HG03354 (cell line): Measurements from ENCODE around the gene IL12RB2.

ENCODE experiments used
- ATAC-seq: cut with Tn5 transposase; IDR thresholded peaks from one replicate; pipeline ENCODE4 v1.9.1; 2021; ENCODE audit warnings: mild to moderate bottlenecking; ENCODE audit not compliant: unreplicated experiment, poor library complexity, severe bottlenecking

Gene IL12RB2

DNA sequence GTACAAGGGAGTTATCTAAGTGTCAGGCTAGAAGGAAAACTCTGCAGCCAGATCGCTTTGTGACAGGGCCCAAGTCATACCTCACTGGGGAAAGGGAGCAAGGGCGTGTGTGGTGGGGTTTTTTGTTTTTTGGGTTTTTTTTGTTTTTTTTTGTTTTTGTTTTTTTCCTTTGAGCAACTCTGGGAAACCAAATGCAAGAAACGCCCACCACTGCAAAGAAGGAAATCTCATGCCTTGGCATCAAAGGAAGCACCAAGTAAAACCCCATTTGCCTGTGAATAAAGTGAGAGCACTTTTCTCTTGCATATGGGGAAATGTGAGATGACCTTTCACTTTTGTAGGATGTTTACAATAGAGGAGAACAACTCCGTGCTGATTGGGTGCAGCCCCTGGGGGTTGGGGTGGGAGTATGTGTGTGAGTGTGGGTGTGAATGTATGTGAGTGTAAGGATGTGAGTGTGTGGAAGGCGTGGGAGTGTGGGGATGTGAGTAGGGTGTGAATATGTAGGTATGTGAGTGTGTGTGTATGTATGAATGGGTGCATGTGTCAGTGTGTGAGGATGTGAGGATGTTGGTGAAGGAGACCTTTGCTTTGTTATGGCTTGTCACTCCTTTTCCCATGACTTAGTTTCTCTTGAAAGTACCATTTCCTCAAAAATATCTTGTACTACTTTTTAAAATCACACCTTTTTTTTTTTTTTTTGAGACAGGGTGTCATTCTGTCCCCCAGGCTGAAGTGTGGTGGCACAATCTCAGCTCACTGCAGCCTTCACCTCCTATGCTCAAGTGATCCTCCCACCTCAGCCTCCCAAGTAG is 34.6 kb downstream of the IL12RB2 start:
- ATAC-seq = no peak

DNA sequence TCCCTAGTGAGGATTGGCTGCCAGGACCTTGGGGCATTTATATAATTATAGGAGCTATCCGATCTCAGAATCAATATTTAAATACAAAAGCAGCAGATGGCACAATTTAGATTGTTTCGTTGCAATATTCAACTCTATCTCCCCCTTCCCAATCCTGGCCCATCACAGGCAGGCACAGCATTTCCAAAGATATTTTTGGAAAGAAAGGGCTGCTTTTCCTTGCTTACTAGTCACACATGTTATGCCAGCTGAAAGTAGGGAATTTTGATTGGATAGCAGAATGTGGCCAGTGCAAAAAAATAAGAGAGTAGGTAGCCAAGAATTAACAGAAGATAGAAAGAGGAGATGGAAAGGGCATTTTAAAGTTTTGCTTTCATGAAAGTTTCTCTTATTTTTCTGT is 37.9 kb downstream of the IL12RB2 start:
- ATAC-seq = no peak

DNA sequence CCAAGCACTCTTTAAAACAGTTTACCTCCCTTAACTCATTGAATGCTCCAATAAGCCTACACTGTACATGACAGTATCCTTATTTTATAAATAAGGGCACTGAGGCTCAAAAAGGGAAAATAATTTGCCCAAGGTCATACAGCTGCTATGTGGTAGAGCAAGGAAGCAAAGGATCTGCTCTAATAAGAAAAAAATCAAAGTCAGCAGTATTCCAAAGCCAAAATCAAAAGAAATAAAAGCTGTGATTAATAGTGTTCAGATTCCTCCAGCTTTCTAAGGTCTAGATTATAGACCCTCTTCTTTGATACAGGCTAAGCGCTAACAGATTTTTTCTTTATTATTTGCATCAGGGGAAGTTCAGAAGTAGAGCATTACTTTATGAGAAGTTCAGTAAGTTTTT is 39.3 kb downstream of the IL12RB2 start:
- no peak for ATAC-seq

DNA sequence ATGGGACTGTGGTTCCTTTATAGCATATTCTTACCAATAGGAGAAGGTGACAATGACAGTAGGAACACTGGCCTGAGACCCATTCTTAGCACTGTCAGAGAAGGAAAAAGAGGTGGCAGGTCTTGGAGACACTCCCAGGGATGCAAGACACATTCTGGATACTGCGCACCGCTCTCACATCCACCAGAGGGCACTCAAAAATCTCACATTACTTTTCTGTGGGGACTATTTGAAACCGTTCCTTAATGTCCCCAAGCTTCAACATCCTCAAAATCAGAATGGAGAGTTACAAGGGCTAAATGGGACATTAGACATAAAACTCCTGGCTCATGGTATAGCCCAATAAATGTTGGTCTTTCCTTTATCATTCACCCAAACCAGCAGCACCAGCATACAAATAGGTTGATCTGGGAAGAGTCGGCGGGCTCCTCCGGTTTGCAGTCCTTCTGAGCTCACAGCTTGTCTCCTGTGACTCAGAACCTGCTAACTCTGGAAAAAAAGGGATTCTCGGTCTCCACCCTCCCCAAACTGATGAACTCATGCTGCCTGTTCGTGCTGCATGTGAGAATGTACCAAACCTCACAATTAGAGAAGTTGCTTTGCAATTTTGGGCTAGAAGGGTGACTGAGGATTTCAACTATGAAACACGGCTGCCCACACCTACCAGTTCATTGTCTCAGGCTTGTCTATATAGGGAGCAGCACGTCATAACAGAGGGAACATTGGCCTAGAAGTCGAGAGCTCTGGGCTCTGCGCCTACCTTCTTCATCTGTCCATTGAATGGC is 40.2 kb downstream of the IL12RB2 start:
- ATAC-seq = no peak

DNA sequence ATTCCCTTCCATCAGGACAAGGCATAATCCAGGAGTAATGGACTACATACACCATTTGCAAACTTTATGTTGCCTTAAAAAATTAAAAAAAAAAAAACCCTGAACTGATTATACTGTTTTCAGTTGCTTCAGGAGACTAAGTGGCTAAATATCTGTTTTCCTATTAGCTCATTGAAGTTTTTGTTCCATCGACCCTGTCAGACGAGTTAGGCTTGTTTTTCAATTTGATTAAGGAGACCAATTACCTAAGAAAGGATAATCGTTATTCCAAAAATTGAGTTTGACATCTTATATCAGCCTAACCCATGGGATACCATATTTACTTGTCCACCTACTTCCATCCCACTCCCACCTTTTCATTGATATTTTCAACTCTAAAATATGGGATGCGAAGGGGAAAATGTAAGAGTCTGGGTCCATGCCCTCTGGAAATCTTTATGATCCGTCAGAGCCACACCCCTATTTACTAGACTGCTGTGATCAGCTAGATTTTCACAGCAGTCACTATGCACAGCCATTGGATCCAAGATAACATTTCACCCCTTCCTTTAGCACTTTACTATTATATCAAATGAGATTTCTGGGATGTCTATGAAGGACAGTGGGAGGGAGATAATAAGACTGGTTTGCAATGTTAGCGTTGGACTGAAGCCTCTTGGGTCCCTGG is 41.0 kb downstream of the IL12RB2 start:
- no peak for ATAC-seq

DNA sequence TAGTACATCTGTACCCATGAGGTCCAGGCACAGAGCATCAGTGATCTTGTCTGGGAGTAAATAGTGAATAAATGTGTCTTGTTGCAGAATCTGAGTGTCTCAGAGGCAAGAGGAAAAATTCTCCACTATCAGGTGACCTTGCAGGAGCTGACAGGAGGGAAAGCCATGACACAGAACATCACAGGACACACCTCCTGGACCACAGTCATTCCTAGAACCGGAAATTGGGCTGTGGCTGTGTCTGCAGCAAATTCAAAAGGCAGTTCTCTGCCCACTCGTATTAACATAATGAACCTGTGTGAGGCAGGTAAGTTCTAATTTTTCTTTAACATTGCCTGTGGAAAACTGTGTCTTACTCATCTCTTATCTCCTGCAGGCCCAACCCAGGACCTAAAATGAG is 43.1 kb downstream of the IL12RB2 start:
- peak; percentile 81 for ATAC-seq

DNA sequence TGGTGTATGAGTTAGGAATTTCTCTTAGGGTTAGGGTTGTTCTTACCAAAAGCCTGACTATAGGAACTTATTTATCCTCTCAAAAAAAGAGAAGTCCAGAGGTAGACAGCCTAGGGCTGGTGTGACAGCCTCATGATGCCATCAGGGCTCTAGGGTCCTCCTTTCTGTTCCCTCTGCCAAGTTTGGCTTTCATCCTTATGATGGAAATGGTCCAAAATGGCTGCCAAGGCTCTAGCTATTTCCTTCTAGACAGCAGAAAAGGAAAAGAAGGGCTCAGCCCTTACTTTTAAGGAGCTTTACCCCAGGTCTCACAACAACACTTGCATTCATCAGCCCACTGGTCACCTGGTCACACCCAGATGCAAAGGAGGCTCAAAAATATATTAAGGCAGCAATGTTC is 44.5 kb downstream of the IL12RB2 start:
- ATAC-seq = no peak

DNA sequence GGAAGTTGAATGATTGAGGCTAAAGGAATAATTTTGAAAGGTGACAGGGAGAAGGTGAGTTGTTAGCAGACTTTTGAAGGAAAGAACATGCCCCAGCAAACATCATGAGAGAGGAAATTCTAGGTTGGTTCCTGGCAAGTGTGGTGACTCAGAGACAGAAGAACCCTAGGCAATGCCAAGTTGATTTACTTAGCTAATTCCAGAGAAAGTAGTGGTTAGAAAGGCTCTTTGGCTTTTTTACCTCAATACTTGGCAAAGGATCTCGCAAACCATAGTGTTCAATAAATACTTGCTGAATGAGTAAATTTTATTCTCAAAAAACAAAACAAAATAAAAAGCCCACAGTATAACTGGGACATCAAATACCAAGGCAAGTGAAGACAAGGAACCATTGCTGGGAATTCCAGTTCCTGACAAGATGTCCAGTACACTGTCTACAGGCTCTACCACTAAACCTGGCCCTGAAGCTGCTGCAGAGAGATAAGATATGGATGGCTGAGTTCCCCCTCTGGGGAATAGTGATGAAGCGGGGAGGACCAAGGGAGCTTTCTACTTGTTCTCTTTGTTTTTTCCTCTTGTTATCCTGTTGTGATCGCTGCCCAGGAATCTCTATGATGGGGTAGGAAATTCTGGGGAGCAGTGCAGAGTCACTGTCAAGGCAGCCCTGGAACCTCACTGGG is 48.2 kb downstream of the IL12RB2 start:
- no peak for ATAC-seq

DNA sequence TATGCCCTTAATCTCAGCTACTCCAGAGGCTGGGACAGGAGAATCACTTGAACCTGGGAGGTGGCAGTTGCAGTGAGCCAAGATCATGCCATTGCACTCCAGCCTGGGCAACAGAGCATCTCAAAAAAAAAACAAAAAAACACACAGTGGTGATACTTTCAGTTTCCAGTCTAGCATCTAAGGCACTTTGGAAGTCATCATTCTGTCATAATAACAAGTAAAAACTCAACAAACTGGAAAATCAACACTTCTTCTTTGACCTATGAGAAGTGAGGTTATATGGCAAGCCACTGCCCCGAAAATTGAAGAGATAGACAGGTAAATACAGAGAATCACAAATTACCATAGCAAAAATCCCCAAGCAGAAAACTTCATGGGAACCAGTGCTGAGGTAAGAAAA is 51.9 kb downstream of the IL12RB2 start:
- no peak for ATAC-seq

DNA sequence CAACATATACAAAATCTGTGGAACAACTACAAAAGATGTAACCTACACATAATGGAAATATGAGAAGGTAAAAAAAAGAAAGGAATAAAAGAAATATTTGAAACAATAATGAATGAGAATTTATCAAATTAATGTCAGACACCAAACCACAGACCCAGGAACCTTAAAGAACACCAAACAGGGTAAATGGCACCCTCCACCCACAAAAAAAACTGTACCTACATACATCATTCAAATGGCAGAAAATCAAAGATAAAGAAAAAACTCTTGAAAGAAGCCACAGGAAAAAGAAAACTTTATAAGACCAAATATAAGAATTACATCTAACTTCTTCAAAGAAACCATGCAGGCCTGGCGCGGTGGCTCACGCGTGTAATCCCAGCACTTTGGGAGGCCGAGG is 54.0 kb downstream of the IL12RB2 start:
- ATAC-seq = no peak

DNA sequence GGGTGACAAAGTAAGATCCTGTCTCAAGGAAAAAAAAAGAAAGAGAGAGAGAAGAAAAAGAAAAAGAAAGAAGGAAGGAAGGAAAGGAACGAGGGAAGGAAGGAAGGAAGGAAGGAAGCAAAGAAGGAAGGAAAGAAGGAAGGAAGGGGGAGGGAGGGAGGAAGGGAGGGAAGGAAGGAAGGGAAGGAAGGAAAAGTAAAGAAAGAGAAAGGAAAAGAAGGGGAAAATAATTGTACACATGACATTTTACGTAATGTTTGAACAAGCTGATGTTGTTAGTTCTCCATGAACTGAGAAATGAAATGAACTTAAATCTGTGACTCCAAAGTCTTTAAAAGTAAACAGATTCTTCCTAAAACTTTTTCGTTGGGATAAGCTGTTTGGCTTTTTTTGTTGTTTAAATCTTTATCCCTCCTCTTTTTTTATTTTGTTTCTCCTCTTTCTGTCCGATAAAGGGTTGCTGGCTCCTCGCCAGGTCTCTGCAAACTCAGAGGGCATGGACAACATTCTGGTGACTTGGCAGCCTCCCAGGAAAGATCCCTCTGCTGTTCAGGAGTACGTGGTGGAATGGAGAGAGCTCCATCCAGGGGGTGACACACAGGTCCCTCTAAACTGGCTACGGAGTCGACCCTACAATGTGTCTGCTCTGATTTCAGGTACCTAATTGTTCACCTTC is 59.8 kb downstream of the IL12RB2 start:
- ATAC-seq = no peak

DNA sequence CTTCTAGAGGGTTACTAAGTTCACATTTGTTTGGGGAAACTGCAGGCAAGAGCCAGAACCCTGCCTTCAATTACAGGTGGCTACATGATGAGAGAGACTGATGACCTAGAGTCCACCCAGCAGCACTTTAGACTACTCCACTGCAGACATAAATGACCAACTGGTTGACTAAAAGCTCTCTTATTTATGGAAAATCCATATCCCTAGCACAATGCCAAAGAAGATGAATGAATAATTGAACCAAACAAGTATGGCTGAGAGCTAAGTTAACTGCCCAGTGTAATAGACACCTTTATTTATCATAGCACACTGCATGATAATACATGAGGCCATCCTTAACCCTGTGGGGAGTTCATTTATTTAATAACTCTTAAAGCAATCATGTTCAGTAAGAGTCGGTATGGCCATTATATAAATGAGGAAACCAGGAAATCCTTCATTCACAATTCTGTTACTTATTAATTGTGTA is 60.4 kb downstream of the IL12RB2 start:
- ATAC-seq = no peak

DNA sequence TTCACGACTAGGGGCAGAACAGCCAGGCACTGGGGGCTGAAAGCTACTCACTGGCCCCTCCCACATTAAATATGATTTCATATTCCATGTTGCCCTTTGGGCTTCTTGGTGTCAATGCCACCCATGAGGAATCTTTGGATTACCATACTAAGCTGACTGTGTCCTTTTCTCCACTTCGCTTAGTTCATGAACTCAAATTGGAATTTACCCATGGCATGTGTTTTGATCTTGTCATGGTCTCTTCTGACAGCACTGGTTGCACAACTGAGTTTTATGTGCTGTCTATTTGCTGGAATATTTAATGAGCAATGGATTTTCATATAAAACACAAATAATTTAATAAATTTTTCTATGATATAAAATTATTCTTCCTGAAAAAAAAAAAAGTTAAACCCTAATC is 63.4 kb downstream of the IL12RB2 start:
- ATAC-seq = no peak

DNA sequence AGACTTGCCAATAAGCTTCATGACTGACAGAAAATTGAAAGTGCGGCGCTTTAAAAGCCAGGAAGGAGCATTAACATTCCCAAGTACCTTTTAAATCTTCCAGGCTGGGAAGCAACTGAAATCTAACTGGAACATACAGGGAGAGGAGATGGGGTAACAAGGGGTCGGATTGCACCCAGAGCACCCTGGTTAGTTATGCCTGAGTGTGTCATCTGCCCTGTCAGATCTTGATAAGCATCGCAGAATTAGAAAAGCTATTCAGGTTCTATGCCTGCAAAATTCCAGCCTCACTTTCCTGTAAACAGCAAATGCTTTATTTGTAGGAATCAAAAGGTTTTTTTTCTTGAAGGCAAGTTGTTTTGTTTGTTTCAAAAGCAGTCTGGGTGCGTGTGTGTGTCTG is 64.0 kb downstream of the IL12RB2 start:
- ATAC-seq = no peak

DNA sequence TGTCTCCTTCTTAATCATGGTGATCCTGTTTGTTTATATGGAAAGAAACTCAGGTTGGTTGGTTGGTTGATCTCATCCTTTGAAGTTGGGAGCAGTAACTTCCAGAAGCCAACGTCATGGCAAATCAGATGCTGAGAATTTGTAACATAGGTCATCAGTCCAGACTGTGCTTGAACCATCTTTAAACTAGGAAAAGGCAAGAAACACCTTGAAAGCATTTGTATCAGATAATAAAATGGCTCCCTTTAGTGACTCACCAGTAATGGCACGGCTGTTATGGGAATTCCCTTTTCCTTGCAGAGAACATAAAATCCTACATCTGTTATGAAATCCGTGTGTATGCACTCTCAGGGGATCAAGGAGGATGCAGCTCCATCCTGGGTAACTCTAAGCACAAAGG is 64.5 kb downstream of the IL12RB2 start:
- no peak for ATAC-seq

DNA sequence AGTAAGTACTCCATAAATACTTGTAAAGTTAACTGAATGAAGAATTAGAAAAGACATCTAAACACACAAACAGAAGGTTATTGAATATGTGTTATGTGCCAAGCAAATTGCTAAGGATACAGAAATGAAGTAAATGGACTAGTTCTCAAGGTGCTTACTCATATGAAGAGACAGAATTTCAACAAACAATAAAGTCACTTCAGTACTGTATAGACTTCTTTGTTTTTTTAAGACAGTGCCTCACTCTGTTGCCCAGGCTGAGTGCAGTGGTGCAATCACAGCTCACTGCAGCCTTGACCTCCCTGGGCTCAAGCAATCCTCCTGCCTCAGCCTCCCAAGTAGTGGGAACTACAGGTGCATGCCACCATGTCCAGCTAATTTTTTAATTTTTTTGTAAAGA is 65.2 kb downstream of the IL12RB2 start:
- no peak for ATAC-seq

DNA sequence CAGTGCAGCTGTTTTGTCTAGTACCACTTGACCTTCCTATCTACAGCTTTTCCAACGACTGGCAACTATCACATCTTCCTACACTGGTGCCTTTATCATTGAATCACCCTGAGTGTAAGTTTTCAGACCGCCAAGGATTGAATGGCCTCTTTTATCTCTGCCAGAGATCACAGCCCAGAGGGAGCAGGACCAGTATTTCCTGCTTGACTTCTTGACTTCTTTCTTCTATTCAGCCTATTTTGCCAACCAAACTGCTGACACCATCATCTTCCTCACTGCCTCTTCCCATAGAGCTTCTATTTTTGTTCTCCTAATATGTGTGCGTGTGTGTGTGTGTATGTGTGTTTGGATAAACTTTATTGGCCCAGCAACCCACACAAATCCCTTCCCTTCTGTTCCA is 68.7 kb downstream of the IL12RB2 start:
- ATAC-seq = no peak

DNA sequence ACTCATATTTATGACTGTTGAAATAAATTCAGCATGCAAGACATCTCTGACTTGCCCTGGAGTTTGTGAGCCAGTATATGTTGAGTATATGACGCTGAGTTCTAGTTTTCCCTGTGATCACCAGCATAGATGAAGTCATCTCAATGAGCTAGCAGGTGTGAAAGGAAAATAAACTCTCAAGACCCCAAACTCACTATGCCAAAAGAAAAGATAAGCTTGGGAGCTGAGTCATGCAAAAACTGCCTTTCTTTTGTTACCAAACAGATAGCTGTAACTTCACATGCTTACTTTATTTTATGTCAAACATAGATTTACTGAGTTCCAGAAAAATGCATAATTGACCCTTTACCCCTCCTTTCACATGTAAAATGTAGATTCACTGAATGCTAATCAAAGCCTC is 69.6 kb downstream of the IL12RB2 start:
- ATAC-seq = no peak

DNA sequence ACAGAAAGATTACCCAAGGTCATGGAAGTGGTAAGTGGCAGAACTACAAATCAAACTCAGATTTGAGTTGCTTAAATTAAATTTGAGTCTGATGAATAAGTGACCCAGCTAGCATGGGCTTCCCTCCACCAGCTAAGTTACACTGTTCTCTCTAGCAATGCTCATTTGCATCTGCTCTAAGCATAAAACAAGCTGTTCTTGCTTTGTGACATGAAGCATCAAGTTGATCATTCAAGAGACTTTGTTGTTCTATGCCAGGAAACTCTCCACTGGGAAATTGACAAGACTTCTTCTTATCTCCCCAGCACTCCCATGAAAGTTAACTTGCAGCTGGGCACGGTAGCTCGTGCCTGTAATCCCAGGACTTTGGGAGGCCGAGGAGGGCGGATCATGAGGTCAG is 73.5 kb downstream of the IL12RB2 start:
- no peak for ATAC-seq

DNA sequence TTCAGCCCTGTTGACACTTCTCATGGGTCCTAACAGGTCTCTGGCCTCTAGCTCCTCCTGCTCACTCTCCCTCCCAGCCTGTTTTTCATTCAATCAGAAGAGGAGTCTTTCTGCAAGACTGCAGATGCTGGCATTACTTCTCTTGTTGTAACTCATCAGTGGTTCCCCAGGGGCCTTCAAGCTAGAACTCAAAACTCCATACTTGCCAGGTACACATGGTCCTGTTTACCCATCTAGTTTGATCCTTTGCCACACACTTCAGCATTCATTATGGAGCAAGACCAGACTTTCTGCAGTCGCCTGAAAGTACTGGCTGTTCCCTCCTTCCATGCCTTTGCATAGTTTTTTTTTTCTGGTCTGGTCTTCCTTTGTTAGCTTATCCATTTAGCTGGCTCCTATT is 74.6 kb downstream of the IL12RB2 start:
- no peak for ATAC-seq
